IMR-90 (cell line): ENCODE results near the gene ISM2.

Experiments used
- BHLHE40 ChIP-seq: fragments of 150-350 bp; IDR thresholded peaks from 2 replicates; pipeline ENCODE4 v1.6.1; 2016; ENCODE audit warnings: mild to moderate bottlenecking, low read depth, low read length
- CEBPB ChIP-seq: IDR thresholded peaks from 2 replicates; pipeline ENCODE4 v1.6.1; 2012; ENCODE audit warnings: low read depth, low read length, improper control_type of control experiment
- CHD1 ChIP-seq: IDR thresholded peaks from 2 replicates; pipeline ENCODE4 v1.6.1; 2012; ENCODE audit warnings: low read depth, low read length, improper control_type of control experiment
- FOS ChIP-seq: fragments of 150-350 bp; IDR thresholded peaks from 2 replicates; pipeline ENCODE4 v1.6.1; 2016; ENCODE audit warnings: low read depth, low read length
- MAFK ChIP-seq: IDR thresholded peaks from 2 replicates; pipeline ENCODE4 v1.6.1; 2012; ENCODE audit warnings: low read depth, low read length, improper control_type of control experiment
- MXI1 ChIP-seq: IDR thresholded peaks from 2 replicates; pipeline ENCODE4 v1.6.1; 2012; ENCODE audit warnings: low read depth, mild to moderate bottlenecking, low read length, moderate library complexity, borderline replicate concordance
- NFE2L2 ChIP-seq: fragments of 150-350 bp; IDR thresholded peaks from 2 replicates; pipeline ENCODE4 v1.6.1; 2016; ENCODE audit warnings: low read depth, mild to moderate bottlenecking, low read length
- POLR2A ChIP-seq: IDR thresholded peaks from 2 replicates; pipeline ENCODE4 v1.6.1; 2012; ENCODE audit warnings: mild to moderate bottlenecking, low read depth, low read length
- RAD21 ChIP-seq: IDR thresholded peaks from 2 replicates; pipeline ENCODE4 v1.6.1; 2012; ENCODE audit warnings: low read length, improper control_type of control experiment
- RFX5 ChIP-seq: IDR thresholded peaks from 2 replicates; pipeline ENCODE4 v1.8.0; 2012; ENCODE audit warnings: low read depth, mild to moderate bottlenecking, low read length, moderate library complexity
- SMC3 ChIP-seq: fragments of 150-350 bp; IDR thresholded peaks from 2 replicates; pipeline ENCODE4 v1.6.1; 2016; ENCODE audit warnings: low read depth, mild to moderate bottlenecking, antibody characterized with exemption, low read length, moderate library complexity
- TF ChIP-seq, protein P1 (sequence below): conservative IDR thresholded peaks from 2 replicates; pipeline ENCODE4 v1.5.1; 2012; ENCODE audit warnings: mild to moderate bottlenecking, low read depth, low read length, improper control_type of control experiment
- TF ChIP-seq, protein P2 (sequence below): fragments of 150-350 bp; IDR thresholded peaks from 2 replicates; pipeline ENCODE4 v1.6.1; 2017; ENCODE audit warnings: mild to moderate bottlenecking, antibody characterized with exemption, low read length, low read depth

DNA sequence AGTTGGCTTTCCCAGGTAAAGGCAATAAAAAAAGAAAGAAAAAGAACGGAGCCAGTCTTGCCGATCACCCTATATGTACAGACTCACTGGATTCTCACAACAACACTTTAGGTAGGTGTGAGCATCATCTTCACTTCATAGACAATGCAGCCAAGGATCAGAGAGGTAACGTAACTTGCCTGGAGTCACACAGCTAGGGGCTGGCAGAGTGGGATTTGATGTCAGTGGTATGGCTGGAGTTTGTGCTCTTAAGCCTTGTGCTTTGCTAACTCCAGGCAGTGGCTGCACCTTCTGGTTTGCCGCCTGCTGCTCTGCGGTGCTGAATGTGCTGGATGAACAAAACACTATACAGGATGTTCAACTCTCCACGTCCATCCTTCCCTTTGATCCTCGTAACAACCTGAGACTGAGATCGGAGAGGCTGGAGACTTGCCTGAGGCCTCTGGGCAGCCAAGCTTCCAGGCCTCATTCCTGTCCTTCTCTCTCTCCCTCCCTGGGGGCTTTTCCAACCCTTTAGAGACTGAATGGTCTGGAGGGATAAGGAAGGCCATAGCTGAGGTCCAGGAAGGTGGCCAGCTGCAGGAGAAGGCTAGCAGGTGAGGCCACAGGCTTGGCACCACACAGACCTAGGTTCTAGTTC is 8.1 kb downstream of the ISM2 start:
- TF ChIP-seq POLR2A (no peak), RAD21 (no peak), MXI1 (no peak), FOS (no peak), RFX5 (no peak), MAFK (no peak), SMC3 (no peak), BHLHE40 (no peak), CHD1 (no peak), CEBPB (no peak), NFE2L2 (no peak)
- TF ChIP-seq, protein P1, sequence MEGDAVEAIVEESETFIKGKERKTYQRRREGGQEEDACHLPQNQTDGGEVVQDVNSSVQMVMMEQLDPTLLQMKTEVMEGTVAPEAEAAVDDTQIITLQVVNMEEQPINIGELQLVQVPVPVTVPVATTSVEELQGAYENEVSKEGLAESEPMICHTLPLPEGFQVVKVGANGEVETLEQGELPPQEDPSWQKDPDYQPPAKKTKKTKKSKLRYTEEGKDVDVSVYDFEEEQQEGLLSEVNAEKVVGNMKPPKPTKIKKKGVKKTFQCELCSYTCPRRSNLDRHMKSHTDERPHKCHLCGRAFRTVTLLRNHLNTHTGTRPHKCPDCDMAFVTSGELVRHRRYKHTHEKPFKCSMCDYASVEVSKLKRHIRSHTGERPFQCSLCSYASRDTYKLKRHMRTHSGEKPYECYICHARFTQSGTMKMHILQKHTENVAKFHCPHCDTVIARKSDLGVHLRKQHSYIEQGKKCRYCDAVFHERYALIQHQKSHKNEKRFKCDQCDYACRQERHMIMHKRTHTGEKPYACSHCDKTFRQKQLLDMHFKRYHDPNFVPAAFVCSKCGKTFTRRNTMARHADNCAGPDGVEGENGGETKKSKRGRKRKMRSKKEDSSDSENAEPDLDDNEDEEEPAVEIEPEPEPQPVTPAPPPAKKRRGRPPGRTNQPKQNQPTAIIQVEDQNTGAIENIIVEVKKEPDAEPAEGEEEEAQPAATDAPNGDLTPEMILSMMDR: no peak
- TF ChIP-seq, protein P2, sequence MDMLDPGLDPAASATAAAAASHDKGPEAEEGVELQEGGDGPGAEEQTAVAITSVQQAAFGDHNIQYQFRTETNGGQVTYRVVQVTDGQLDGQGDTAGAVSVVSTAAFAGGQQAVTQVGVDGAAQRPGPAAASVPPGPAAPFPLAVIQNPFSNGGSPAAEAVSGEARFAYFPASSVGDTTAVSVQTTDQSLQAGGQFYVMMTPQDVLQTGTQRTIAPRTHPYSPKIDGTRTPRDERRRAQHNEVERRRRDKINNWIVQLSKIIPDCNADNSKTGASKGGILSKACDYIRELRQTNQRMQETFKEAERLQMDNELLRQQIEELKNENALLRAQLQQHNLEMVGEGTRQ: no peak
